Loucy (cell line): Measurements from ENCODE around the gene DLGAP1.

Experiments used
- H2AFZ ChIP-seq: fragments of 200-600 bp; sonication (generic); 2 replicates; pipeline ENCODE4 v1.6.0; 2016; ENCODE audit warnings: antibody characterized with exemption, mild to moderate bottlenecking, low read length, moderate library complexity
- H3F3A ChIP-seq: fragments of 200-600 bp; 2 replicates; pipeline ENCODE4 v1.6.0; 2016; ENCODE audit warnings: antibody characterized with exemption, low read depth, mild to moderate bottlenecking
- H3K27me3 ChIP-seq: fragments of 200-600 bp; sonication (generic); 2 replicates; pipeline ENCODE4 v1.6.1; 2014; ENCODE audit warnings: low read length, mild to moderate bottlenecking; ENCODE audit not compliant: insufficient read depth, poor library complexity, severe bottlenecking
- H3K36me3 ChIP-seq: fragments of 200-600 bp; sonication (generic); 2 replicates; pipeline ENCODE4 v1.6.1; 2016; ENCODE audit warnings: low read length; ENCODE audit not compliant: insufficient read depth
- H3K4me1 ChIP-seq: fragments of 200-600 bp; sonication (generic); 2 replicates; pipeline ENCODE4 v1.5.1; 2014; ENCODE audit warnings: low read length, mild to moderate bottlenecking; ENCODE audit not compliant: insufficient read depth, poor library complexity, severe bottlenecking
- H3K4me2 ChIP-seq: fragments of 200-600 bp; sonication (generic); 2 replicates; pipeline ENCODE4 v1.6.0; 2014; ENCODE audit warnings: antibody characterized with exemption, low read length, low read depth, mild to moderate bottlenecking; ENCODE audit not compliant: poor library complexity, severe bottlenecking
- H3K4me3 ChIP-seq: fragments of 200-600 bp; sonication (generic); 2 replicates; pipeline ENCODE4 v1.5.1; 2014; ENCODE audit warnings: low read length, mild to moderate bottlenecking, mixed read lengths; ENCODE audit not compliant: poor library complexity, severe bottlenecking
- H3K79me2 ChIP-seq: fragments of 200-600 bp; sonication (generic); 2 replicates; pipeline ENCODE4 v1.6.1; 2014; ENCODE audit warnings: low read length; ENCODE audit not compliant: insufficient read depth
- H3K9ac ChIP-seq: fragments of 200-600 bp; sonication (generic); 2 replicates; pipeline ENCODE4 v1.6.0; 2014; ENCODE audit warnings: mild to moderate bottlenecking, low read depth, low read length, moderate library complexity; ENCODE audit not compliant: poor library complexity, severe bottlenecking
- H3K9me2 ChIP-seq: fragments of 200-600 bp; sonication (generic); replicated peaks from 2 replicates; pipeline ENCODE4 v1.6.1; 2016; ENCODE audit warnings: low read depth, low read length, mixed read lengths
- H3K9me3 ChIP-seq: fragments of 200-600 bp; sonication (generic); 2 replicates; pipeline ENCODE4 v1.6.1; 2014; ENCODE audit warnings: mild to moderate bottlenecking, antibody characterized with exemption, low read length, low read depth; ENCODE audit not compliant: insufficient read depth
- H4K20me1 ChIP-seq: fragments of 200-600 bp; sonication (generic); 2 replicates; pipeline ENCODE4 v1.6.0; 2014; ENCODE audit warnings: antibody characterized with exemption, low read length, mild to moderate bottlenecking; ENCODE audit not compliant: insufficient read depth, poor library complexity, severe bottlenecking
- EZH2phosphoT487 ChIP-seq: fragments of 200-600 bp; IDR thresholded peaks from 2 replicates; pipeline ENCODE4 v1.6.1; 2018; ENCODE audit warnings: antibody characterized with exemption, mild to moderate bottlenecking, moderate library complexity, borderline replicate concordance
- TF ChIP-seq, protein P1 (sequence below): fragments of 200-600 bp; sonication (generic); conservative IDR thresholded peaks from 2 replicates; pipeline ENCODE4 v1.5.1; 2014; ENCODE audit warnings: mild to moderate bottlenecking, antibody characterized with exemption, low read length

The DLGAP1 gene

GRCh38 chr18:3710712-3711301 is 744.3 kb downstream of the DLGAP1 start:
- H3K4me1 ChIP-seq, result peaks cover 9% of the 10 kb centered on the region
- H3K9me2 ChIP-seq, result no peaks in the 10 kb centered on the region
- no peak overlapping the region for H3K9ac ChIP-seq
- H3K9me3 ChIP-seq, result no peaks in the 10 kb centered on the region
- no peak overlapping the region for H2AFZ ChIP-seq
- H3K79me2 ChIP-seq, result no peaks in the 10 kb centered on the region
- H4K20me1 ChIP-seq, result no peaks in the 10 kb centered on the region
- TF ChIP-seq EZH2phosphoT487, result no peak
- TF ChIP-seq, protein P1, sequence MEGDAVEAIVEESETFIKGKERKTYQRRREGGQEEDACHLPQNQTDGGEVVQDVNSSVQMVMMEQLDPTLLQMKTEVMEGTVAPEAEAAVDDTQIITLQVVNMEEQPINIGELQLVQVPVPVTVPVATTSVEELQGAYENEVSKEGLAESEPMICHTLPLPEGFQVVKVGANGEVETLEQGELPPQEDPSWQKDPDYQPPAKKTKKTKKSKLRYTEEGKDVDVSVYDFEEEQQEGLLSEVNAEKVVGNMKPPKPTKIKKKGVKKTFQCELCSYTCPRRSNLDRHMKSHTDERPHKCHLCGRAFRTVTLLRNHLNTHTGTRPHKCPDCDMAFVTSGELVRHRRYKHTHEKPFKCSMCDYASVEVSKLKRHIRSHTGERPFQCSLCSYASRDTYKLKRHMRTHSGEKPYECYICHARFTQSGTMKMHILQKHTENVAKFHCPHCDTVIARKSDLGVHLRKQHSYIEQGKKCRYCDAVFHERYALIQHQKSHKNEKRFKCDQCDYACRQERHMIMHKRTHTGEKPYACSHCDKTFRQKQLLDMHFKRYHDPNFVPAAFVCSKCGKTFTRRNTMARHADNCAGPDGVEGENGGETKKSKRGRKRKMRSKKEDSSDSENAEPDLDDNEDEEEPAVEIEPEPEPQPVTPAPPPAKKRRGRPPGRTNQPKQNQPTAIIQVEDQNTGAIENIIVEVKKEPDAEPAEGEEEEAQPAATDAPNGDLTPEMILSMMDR, result no peak
- H3K4me2 ChIP-seq, result no peak overlapping the region
- H3K36me3 ChIP-seq, result no peaks in the 10 kb centered on the region
- no peaks in the 10 kb centered on the region for H3K27me3 ChIP-seq
- no peak overlapping the region for H3K4me3 ChIP-seq
- H3F3A ChIP-seq, result no peaks in the 10 kb centered on the region

GRCh38 chr18:3709205-3709604 is 745.9 kb downstream of the DLGAP1 start:
- Histone ChIP-seq H3K36me3 (no peaks in the 10 kb centered on the region), H3K4me2 (peak overlapping the region; percentile 56), H3K9me3 (no peaks in the 10 kb centered on the region), H3K79me2 (no peaks in the 10 kb centered on the region), H3K4me3 (no peak overlapping the region), H3K27me3 (no peaks in the 10 kb centered on the region), H4K20me1 (no peaks in the 10 kb centered on the region), H3K9me2 (no peaks in the 10 kb centered on the region), H3K9ac (no peak overlapping the region), H3K4me1 (peaks cover 9% of the 10 kb centered on the region), H2AFZ (peak overlapping the region; percentile 34; the same call in 1 of the 2 replicates), H3F3A (no peaks in the 10 kb centered on the region)
- TF ChIP-seq EZH2phosphoT487, result no peak
- TF ChIP-seq, protein P1, result no peak

DNA sequence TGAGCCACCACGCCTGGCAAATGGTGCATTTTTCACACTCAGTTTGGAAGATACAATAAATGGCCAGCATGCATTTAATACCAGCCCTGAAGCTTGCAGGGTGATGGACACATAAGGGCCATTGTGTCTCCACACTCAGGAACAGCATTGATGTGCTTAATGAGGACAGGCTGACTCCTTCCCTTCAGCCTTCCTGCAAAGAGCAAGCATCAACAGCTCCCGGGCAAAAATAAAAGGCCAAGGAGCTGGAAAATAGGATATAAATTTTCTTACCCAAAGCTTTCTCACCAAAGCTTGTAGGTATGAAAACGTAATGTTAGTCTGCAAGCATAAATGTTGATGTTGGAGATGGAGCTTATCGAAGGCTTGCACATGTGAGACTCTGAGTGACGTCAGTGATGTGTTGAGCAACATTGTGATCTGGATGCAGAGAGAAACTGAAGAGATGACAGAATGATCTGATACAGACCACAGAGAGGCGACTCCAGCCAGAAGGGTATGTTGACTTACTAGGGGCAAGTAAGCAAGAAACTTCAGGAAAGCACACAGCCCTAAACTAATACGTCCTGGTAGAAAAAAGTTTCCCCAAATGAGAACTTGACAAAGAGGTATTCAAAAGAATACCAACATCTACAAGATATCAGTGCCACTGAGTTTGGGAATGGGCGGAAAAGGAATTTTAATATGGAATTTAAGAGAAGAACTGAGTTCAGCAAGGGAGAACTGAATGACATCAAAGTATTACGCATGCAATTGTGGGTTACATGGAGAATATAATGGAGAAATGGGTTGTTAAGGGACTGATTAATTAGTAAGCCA is 748.6 kb downstream of the DLGAP1 start:
- Histone ChIP-seq H2AFZ (no peak overlapping the region), H3K9me3 (no peaks in the 10 kb centered on the region), H4K20me1 (no peaks in the 10 kb centered on the region), H3K4me3 (no peak overlapping the region), H3F3A (no peaks in the 10 kb centered on the region), H3K9ac (no peak overlapping the region), H3K4me2 (no peak overlapping the region), H3K9me2 (no peaks in the 10 kb centered on the region), H3K27me3 (no peaks in the 10 kb centered on the region), H3K79me2 (no peaks in the 10 kb centered on the region), H3K36me3 (no peaks in the 10 kb centered on the region), H3K4me1 (peaks cover 9% of the 10 kb centered on the region)
- no peak for TF ChIP-seq EZH2phosphoT487
- TF ChIP-seq, protein P1, result no peak
